ENCODE measurements around the gene MACIR.

GRCh38 chr5:103237778-103238177, 20.8 kb upstream of the MACIR start:
- TF ChIP-seq CTCF (IDR thresholded peaks at IDR 0.05) (no peak), POLR2A (IDR thresholded peaks at IDR 0.05; ENCODE audit: low read depth) (no peak), POLR2AphosphoS5 (IDR thresholded peaks at IDR 0.05) (no peak)

Data from esophagus muscularis mucosa (tissue), 3 donors.